ENCODE measurements around the gene TBATA.
"Not testable (repeated sequence)": the region's sequence is repeated elsewhere in the genome, so short reads cannot be mapped to it uniquely, and the experiment has no call there.

The TBATA gene

DNA sequence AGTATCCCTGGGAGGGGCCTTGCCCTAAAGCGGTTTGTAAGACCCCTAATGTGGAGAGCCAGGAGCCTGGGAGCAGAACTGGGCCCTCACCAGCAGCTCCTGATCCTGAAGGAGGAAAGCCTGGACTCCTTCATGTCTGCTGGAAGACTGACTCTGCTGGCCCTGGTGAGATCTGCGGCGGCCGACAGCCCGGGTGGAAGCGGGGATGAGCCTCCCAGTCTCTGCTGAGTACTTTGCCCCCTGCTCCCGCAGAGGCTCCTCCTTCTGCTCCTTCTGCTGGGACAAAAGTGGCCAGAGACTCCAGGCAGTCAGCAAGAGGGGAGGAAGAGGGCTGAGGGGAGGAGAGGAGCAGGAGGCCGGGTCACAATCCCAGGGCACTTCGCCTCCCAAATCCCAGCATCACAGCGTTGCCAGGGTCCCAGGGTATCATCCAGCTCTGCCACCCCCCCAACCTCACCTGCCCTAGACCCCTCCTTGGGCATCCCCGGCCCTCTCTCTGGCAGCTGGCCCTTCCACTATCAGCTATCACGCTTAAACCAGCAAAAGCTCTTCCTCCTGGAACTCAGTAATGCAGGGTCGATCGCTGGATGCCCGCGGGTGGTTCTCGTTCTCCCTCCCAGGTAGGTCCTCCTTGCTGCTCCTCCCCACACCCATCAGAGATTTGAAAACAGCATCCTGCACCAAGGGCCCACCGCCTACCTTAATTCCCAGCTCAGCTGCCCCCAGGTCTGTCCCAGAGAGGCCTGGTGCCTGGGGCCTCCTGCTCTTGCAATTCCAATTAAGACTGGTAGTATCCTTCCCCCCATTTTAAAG is 7.9 kb downstream of the TBATA start:
- DNase-seq: peak in 1 of 2 experiments; percentile 9

DNA sequence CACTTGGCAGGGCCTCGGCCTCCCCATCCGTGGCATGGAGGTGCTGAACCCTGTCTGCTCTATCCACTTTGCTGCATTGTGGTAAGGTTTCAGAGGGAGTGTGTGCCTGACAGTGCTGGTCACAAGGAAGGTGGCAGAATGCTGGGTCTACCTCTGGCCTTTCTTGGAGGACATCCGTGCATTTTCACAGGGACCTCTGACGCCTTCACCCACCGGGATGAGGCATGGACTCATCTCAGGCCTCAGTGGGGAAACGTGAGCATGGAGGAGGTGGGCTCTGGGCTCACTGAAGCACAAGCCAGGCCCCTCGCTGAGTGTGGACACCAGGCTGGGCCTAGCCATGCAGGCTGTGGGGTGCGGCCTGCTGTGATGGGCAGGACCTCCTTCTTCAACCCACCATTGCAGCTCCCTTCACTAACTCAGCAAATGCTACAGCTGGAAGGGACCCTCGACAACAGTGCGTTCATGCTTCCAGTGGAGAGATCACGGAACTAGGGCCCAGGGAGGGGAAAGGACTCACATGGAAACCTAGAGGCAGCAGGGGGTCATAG is 8.6 kb downstream of the TBATA start:
- DNase-seq: peak in 1 of 2 experiments; percentile 10

DNA sequence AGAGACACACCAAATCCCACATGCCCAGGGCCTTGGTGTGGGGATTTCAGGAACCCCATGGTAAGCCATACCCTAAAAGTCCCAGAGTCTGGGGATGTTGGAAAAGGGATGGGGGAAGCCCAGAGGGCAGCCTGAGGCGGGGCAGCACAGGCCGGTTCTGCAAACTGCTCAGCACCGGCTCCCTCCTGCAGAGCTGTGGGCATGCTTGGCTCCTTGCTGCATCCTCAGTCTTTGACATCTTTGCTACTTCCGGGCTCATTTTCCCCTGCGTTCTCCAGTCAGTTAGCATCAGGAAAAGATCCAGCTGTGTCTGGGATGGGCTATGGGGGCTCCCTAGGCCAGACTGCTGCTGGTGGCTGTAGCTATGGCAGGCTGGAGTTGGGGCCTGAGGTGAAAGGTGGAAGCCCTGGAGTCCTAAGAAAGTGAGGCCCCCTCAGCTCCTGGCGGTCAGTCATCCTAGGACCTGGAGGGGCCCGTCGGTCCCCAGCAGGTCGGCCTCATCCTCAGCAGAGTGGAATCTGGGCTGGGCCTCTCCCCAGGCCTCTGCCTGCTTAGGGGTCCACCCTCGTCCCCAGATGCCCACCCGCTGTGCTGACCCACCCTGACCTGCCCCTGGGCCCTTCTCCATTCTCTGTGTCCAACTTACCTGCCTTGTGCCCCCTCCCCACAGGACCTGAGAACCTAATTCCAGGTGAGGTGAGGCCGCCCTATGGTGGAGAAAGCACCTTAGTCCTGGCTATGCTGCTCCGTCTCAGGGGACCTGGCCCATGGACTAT is 9.3 kb downstream of the TBATA start:
- peak in 1 of 2 experiments; percentile 5 for DNase-seq

DNA sequence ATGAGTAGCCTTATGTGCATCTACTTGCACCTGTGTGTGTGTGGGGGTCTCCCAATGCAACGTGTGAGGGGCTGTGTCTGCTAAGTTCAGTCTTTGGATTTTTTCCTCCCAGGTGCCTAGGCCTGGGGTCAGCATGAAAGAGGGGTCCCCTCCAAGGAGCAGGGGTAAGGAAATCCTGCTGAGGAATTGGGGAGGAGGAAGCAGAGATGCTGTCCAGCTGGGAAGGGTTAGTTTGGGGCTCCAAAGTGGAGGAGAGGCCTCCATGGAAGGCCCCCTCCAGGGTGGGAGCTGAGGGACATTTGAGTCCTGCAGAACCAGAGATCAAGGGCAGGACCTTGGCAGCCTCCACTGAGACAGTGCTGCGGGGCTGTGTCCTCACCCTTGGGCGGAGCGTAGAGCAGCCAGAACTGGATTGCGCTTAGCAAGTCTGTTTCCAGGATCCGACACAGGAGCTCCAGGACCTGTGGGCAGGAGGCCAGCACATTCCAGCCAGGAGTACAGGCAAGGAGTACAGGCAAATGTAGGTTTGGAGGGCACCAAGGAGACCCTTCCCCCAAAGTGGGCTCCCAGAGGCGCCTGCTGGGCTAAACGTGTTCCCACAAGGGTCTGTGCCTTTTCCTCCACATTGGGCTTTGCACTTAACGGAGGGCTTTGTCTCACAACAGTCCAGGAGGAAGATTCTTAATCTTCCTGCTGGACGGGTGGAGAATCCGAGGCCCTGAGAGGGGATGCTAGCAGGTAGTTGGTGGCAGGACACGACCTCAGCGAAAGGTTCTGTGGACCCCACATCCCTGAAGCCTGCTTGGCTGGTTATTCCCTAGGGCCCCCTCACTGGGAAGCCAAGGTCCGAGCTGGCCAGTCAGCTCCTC is 10.1 kb downstream of the TBATA start:
- peak in 1 of 2 experiments; percentile 11 for DNase-seq

DNA sequence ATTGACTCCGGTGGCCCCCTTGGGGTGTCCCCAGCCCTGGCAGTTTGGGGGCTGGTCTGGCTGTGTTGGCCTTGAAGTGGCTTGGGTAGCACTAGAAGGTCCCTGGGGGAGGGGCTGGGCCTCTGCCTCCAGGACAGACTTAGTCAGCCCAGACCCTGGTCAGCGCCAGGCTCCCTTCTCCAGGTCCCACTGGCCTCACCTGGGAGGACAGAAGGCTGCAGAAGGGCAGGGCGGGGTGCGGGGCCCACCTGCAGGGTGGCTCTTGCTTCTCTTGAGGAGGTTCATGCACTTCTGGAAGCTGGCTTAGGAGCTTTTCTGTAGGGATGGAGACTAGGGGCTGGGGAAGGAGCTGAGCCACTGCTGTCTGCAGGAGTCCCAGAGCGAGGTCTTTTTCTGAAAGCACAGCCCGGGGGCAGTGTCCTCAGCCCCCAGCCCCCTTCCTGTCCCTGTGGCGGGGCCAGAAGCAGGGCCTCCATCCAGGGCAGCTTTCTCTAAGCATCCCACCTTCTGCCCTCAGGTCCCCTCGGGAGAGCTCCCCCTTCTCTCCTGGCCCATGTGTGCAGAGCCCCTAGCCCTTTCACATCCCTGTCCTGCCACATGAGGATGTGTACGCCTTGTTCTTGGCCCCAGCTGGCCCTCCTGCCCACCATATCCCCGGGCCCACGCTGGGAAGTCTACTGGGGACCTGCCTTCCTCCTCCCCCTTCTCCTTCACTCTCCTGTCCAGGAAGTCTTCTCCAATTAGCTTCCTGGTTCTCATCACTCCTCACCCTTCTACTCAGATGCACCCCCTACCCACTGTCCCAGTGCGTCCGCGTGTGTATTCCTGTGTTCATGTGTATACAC is 11.0 kb downstream of the TBATA start:
- DNase-seq: peak; percentile 11

GRCh38 chr10:70773461-70773860 is 11.7 kb downstream of the TBATA start:
- no peak for DNase-seq

DNA sequence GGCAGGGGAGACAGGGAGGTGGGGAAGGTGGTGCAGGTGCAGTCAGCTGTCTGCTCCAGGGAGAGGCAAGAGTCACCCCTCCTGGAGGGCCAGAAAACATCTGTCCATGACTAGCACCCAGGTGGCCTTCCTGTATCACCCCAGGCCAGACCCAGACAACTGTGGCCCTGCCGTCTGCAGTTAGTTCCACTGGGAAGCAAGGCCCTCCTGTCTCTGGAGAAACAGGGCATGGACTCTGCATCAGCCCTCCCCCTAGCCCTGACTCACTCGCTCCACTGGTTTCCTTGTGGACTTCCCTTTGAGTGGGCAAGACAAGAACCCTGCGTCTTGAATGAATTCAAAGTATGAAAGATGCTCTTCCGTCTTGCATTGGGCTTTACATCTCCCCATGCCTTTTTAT is 12.6 kb downstream of the TBATA start:
- peak in 1 of 2 experiments; percentile 4 for DNase-seq

DNA sequence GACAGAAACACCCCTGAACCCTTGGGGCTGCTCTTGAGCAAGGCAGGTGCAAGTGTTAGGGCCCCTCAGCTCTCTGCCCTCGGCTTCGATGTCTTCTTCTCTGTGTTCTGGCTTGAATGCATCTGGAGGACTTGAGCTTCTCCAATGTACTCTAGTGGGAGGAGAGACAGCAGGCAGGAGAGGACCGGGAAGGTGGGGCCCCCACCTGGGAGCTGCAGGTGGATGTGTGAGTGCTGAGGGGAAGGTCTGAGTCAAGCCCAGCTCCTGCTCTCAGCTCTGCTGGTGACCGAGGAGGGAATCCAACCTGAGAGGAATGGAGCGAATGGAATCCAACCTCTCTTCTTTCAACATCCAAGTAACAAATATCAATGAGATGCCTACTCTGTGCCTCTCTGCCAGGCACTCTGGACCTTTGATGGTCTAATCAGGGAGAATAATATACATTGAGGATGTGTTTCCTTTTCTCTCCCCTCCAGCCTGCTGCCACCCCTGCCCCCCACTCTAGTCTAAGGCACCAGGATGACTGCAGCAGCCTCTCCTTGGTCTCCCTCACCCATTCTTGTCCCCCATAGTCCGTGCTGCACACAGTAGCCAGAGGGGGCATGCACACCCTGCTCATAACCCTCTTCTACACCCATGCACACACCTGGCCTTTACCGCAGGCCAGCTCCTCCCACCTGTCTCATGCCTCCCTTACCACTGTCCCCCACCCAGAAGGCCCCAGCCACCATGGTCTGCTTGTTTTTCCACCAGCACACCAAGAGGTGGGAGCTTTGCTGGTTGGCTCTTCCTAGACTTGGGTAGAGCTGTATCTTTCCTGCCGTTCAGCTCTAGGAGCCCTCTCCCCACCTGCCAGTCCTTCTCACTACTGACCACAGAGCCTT is 13.6 kb downstream of the TBATA start:
- DNase-seq: no peak

- not testable (repeated sequence) for DNase-seq
Observed at GRCh38 chr10:70770516-70770915, 14.7 kb downstream of the TBATA start.

- no peak for DNase-seq
Observed at GRCh38 chr10:70770001-70770400, 15.2 kb downstream of the TBATA start.

DNA sequence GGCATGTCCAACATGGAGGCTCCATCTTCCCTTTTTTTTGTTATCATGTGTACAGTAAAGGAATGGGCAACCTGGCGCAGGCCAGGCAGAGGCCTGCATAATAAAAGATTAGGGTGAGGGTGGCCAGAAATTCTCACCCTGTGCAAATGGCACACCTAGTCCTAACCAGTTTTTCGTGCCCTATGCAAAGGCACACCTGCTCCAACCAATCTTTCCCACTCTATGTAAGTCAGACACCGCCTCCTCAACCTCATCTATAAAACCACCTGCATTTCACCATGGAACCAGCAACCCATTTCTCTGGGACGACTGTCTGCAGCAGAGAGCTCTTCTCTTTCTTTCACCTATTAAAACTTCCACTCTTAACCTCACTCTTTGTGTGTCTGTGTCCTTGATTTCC is 16.1 kb downstream of the TBATA start:
- DNase-seq: no peak

DNA sequence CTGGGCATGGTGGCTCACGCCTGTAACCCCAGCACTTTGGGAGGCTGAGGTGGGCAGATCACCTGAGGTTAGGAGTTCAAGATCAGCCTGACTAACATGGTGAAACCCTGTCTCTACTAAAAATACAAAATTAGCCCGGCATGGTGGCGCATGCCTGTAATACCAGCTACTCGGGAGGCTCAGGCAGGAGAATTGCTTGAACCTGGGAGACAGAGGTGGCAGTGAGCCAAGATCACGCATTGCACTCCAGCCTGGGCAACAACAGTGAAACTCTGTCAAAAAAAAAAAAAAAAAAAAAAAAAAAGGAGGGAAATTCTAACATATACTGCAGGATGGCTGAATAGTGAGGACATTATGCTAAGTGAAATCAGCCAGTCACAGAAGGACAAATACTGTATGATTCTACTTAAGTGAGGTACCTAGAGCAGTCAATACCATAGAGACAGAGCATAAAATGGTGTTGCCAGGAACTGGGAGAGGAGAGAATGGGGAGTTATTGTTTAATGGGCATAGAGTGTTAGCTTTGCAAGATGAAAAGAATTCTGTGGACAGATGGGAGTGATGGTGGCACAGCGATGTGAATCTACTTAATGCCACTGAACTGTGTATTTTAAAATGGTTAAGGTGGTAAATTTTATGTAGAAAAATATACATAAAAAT is 17.0 kb downstream of the TBATA start:
- not testable (repeated sequence) for DNase-seq

DNA sequence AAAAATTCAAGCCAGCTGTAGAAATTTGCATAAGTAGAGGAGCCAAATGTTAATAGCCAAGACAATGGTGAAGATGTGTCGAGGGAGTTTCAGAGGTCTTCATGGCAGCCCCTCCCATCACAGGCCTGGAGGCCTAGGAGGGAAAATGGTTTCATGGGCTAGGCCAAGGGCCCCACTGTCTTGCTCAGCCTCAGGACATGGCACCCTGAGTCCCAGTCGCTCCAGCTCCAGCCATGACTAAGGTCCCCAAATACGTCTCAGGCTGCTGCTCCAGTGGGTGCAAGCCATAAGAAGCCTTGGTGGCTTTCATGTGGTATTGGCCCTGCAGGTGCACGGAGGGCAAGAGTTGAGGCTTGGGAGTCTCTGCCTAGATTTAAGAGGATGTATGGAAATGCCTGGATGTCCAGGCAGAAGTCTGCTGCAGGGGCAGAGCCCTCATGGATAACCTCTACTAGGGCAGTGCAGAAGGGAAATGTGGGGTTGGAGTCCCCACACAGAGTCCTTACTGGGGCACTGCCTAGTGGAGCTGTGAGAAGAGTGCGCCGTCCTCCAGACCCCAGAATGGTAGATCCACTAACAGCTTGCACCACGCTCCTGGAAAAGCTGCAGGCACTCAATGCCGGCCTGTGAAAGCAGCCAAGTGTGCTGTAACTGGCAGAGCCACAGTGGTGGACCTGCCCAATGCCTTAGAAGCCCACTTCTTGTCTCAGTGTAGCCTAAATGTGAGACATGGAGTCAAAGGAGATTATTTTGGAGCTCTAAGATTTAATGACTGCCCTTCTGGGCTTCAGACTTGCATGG is 19.2 kb downstream of the TBATA start:
- no peak for DNase-seq

DNA sequence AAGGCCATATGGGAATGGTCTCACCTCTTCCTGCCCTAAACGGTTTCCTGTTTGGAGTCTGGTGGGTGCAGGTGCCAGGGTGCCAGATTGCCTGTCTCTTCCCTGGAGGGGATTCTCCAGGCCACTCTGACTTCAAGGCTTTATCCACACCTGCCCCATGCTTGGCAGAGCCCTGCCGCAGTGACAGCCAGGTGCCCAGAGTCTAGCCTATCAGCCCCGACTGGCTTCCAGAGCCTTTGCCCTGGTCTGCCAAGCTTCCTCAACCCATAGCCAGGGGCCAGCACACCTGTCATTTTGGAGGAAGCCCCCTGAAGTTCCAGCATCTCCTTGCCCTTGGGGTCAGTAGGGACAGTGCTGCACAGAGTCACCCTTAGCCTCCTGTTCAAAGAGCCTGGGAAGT is 21.6 kb downstream of the TBATA start:
- DNase-seq: no peak

DNA sequence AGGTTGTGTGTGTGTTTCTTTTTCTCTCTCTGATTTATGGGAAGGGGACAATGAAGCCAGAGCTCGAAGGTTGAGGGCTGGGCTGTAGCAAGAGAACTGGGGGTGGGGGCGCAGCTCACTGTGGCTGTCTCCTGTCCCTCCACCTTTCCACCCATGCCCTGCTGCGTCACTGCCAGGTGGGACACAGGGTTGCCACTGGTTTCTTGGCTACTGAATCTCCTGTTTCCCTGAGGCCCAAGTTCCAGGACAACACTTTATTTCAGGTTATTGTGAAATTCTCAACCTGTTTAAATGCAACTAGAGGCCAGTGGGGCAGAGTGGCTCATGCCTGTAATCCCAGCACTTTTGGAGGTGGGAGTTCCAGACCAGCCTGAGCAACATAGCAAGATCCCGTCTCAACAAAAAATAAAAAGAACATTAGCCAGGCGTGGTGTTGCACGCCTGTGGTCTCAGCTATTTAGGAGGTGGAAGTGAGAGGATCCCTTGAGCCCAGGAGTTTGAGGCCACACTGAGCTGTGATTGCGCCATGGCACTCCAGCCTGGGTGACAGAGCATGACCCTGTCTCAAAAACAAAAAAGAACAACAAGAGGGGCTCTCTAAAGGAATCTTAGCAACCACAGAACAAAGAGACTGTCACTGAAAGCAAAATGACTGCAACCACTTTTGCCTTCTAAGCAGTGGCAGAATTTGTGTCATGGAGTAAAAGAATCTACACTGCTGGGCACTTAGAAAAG is 22.6 kb downstream of the TBATA start:
- no peak for DNase-seq

DNA sequence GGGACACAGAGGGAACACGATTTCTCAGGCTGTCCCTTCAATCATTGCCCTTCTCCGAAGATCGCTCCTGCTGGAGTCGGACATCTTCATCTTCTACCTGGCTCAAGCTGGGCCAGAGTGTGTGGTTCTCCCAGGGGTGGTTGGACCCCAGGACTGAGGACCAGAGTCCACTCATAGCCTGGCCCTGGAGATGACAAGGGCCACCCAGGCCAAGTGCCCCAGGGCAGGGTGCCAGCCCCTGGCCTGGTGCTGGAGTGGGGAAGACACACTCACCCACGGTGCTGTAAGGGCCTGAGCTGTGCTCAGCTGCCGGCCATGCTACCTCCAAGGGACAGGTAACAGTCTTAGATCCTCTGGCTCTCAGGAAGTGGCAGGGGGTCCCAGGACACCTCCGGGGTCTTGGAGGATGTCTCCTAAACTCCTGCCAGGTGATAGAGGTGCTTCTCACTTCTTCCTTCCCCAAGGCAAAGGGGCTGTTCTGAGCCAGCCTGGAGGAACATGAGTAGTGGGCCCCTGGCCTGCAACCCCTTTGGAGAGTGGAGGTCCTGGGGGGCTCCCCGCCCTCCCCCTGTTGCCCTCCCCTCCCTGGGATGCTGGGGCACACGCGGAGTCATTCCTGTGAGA is 23.3 kb downstream of the TBATA start:
- DNase-seq: no peak

- DNase-seq: no peak
Observed at GRCh38 chr10:70761031-70761601, 24.1 kb downstream of the TBATA start.

DNA sequence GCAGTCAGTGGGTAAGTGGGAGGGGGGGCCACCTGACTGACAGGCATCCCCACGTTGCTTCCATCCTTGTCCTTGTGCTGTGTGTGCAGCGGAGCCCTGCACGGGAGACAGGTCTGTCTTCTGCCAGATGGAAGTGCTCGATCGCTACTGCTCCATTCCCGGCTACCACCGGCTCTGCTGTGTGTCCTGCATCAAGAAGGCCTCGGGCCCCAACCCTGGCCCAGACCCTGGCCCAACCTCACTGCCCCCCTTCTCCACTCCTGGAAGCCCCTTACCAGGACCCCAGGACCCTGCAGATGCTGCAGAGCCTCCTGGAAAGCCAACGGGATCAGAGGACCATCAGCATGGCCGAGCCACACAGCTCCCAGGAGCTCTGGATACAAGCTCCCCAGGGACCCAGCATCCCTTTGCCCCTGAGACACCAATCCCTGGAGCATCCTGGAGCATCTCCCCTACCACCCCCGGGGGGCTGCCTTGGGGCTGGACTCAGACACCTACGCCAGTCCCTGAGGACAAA is 24.8 kb downstream of the TBATA start:
- DNase-seq: no peak

All from activated T-cell treated with anti-CD3 and anti-CD28 coated beads, Interleukin-2, amount 50 U/mL, for 48 hours (primary cell).